SK-N-SH (cell line): ENCODE measurements around the gene ITIH6. TPM values are rescaled to one million over a fixed set of nuclear protein-coding genes. Genes with fewer than 3 reads are reported as not detected.

ENCODE experiments used
- CTCF ChIA-PET: fragments of 300-600, 350-600 bp; formaldehyde crosslinking; extraction: SDS; loops from one replicate; lab custom pipeline; 2021; lab: Yijun Ruan, JAX
- POLR2A ChIA-PET: fragments of 350-600 bp; sonication (Branson Sonifier 250); formaldehyde crosslinking; extraction: SDS; loops from one replicate; lab custom pipeline; 2020; ENCODE audit warnings: antibody characterized with exemption, inconsistent platforms; lab: Yijun Ruan, JAX
- DNase-seq: peaks from one replicate; pipeline ENCODE4 v3.0.0; 2012
- H2AFZ ChIP-seq: fragments of 200-600 bp; sonication (generic); 2 replicates; pipeline ENCODE4 v1.8.1; 2016; ENCODE audit warnings: antibody characterized with exemption, mild to moderate bottlenecking, low read depth
- H3F3A ChIP-seq: fragments of 200-600 bp; sonication (generic); replicated peaks from 2 replicates; pipeline ENCODE3; 2016; ENCODE audit warnings: antibody characterized with exemption, mild to moderate bottlenecking; ENCODE audit not compliant: insufficient read depth
- H3K27ac ChIP-seq, 2 experiments: fragments of 200-500 bp in 1 of 2; fragments of 200-600 bp in 1 of 2; sonication (Bioruptor generic) in 1 of 2; sonication (generic), shearing (Covaris generic) in 1 of 2; 2 replicates each; pipeline versions ENCODE4 v1.5.1 to v1.6.1; 2014 to 2016; ENCODE audit warnings: low read depth in 2 of 2, inconsistent platforms in 1 of 2, low read length in 1 of 2, mild to moderate bottlenecking in 1 of 2, mixed read lengths in 1 of 2
- H3K27me3 ChIP-seq: fragments of 200-600 bp; sonication (generic), shearing (Covaris generic); 2 replicates; pipeline ENCODE4 v1.6.1; 2016; ENCODE audit warnings: mixed run types; ENCODE audit not compliant: insufficient read depth
- H3K36me3 ChIP-seq, 2 experiments: fragments of 200-500 bp in 1 of 2; fragments of 200-600 bp in 1 of 2; sonication (Bioruptor generic) in 1 of 2; sonication (generic) in 1 of 2; replicated peaks in 1 of 2; 2 replicates each; pipeline versions ENCODE3 to v1.5.1; 2014 to 2016; ENCODE audit warnings: low read length in 1 of 2, mild to moderate bottlenecking in 1 of 2; ENCODE audit not compliant: insufficient read depth in 2 of 2, control insufficient read depth in 1 of 2
- H3K4me1 ChIP-seq, 2 experiments: fragments of 200-500 bp in 1 of 2; fragments of 200-600 bp in 1 of 2; sonication (Bioruptor generic) in 1 of 2; sonication (generic), shearing (Covaris generic) in 1 of 2; 2 replicates each; pipeline versions ENCODE4 v1.5.1 to v1.6.1; 2014 to 2016; ENCODE audit warnings: low read depth in 1 of 2, low read length in 1 of 2, mixed run types in 1 of 2; ENCODE audit not compliant: insufficient read depth in 2 of 2, control insufficient read depth in 1 of 2
- H3K4me2 ChIP-seq: fragments of 200-600 bp; sonication (generic), shearing (Covaris generic); 2 replicates; pipeline ENCODE4 v1.6.1; 2017; ENCODE audit warnings: mixed run types
- H3K4me3 ChIP-seq, 2 experiments: fragments of 200-500 bp in 1 of 2; fragments of 200-600 bp in 1 of 2; sonication (Bioruptor generic) in 1 of 2; sonication (generic), shearing (Covaris generic) in 1 of 2; 2 replicates each; pipeline versions ENCODE4 v1.5.1 to v1.8.1; 2014 to 2016; ENCODE audit warnings: low read depth in 2 of 2, inconsistent platforms in 1 of 2, low read length in 1 of 2, mild to moderate bottlenecking in 1 of 2, mixed read lengths in 1 of 2, moderate library complexity in 1 of 2
- H3K79me2 ChIP-seq: fragments of 200-600 bp; sonication (generic); 2 replicates; pipeline ENCODE4 v1.8.1; 2017; ENCODE audit warnings: mild to moderate bottlenecking; ENCODE audit not compliant: insufficient read depth
- H3K9ac ChIP-seq: fragments of 200-600 bp; sonication (generic); 2 replicates; pipeline ENCODE4 v1.6.1; 2017; ENCODE audit warnings: mixed run types
- H3K9me2 ChIP-seq: fragments of 200-600 bp; sonication (generic); 2 replicates; pipeline ENCODE4 v1.6.1; 2017; ENCODE audit warnings: mixed run types
- H3K9me3 ChIP-seq: fragments of 200-600 bp; sonication (generic); 2 replicates; pipeline ENCODE4 v1.6.1; 2017; ENCODE audit warnings: mixed run types, mild to moderate bottlenecking, moderate library complexity
- H4K20me1 ChIP-seq: fragments of 200-600 bp; sonication (generic); 2 replicates; pipeline ENCODE4 v1.6.1; 2017; ENCODE audit warnings: mild to moderate bottlenecking, mixed run types; ENCODE audit not compliant: insufficient read depth
- CHD2 ChIP-seq: fragments of 150-350 bp; IDR thresholded peaks from 2 replicates; pipeline ENCODE4 v1.6.1; 2018; ENCODE audit warnings: low read length; ENCODE audit not compliant: partially characterized antibody
- CTCF ChIP-seq: fragments of 200-600 bp; sonication (generic); IDR thresholded peaks from 2 replicates; pipeline ENCODE4 v1.6.1; 2017; ENCODE audit warnings: antibody characterized with exemption, mild to moderate bottlenecking, moderate library complexity
- FOXJ3 ChIP-seq: sonication (generic); formaldehyde crosslinking; IDR thresholded peaks from 2 replicates; pipeline ENCODE4 v1.5.1; 2020; ENCODE audit warnings: mild to moderate bottlenecking, missing genetic modification reagents
- FOXM1 ChIP-seq: IDR thresholded peaks from 2 replicates; pipeline ENCODE4 v1.4.0; 2012; ENCODE audit warnings: low read depth, mild to moderate bottlenecking
- GATA2 ChIP-seq: sonication (generic); formaldehyde crosslinking; IDR thresholded peaks from 2 replicates; pipeline ENCODE4 v1.5.0; 2020; ENCODE audit warnings: mild to moderate bottlenecking, missing genetic modification reagents
- JUND ChIP-seq: IDR thresholded peaks from 2 replicates; pipeline ENCODE4 v1.4.0; 2012
- MXI1 ChIP-seq: IDR thresholded peaks from 2 replicates; pipeline ENCODE4 v1.6.1; 2012; ENCODE audit warnings: mild to moderate bottlenecking, low read depth, low read length, improper control_type of control experiment
- RAD21 ChIP-seq: IDR thresholded peaks from 2 replicates; pipeline ENCODE4 v1.6.1; 2012; ENCODE audit warnings: mild to moderate bottlenecking, low read length
- RXRA ChIP-seq: IDR thresholded peaks from 2 replicates; pipeline ENCODE4 v1.4.0; 2012; ENCODE audit warnings: low read depth, mild to moderate bottlenecking, borderline replicate concordance
- SIN3A ChIP-seq: IDR thresholded peaks from 2 replicates; pipeline ENCODE4 v1.6.1; 2012; ENCODE audit warnings: low read depth, mild to moderate bottlenecking, low read length, moderate library complexity, borderline replicate concordance
- SMC3 ChIP-seq: IDR thresholded peaks from 2 replicates; pipeline ENCODE4 v1.6.1; 2012; ENCODE audit warnings: low read depth, low read length, improper control_type of control experiment
- TCF12 ChIP-seq: IDR thresholded peaks from 2 replicates; pipeline ENCODE4 v1.4.0; 2012
- TEAD4 ChIP-seq: IDR thresholded peaks from 2 replicates; pipeline ENCODE4 v1.4.0; 2012; ENCODE audit warnings: mild to moderate bottlenecking, borderline replicate concordance; ENCODE audit not compliant: insufficient read depth
- USF1 ChIP-seq: IDR thresholded peaks from 2 replicates; pipeline ENCODE4 v1.4.0; 2012; ENCODE audit warnings: low read depth, borderline replicate concordance
- ZBTB33 ChIP-seq: IDR thresholded peaks from 2 replicates; pipeline ENCODE4 v1.4.0; 2012; ENCODE audit warnings: low read depth, borderline replicate concordance
- WGBS: methylation state at CpG from one replicate; pipeline ENCODE4 v1.1.6; 2017; ENCODE audit warnings: low lambda C conversion rate; 5-methylcytosine and 5-hydroxymethylcytosine counted together
- polyA plus RNA-seq, 3 experiments: library from polyadenylated mRNA; depleted of rRNA; stranded (reverse); fragments of >200 nt; gene quantifications; 2 replicates each; pipeline ENCODE4 v1.2.3, GENCODE V29; 2012

ITIH6 gene
- polyA plus RNA-seq, 1 of the 3 experiments (the other 2 are of a cell fraction) = not detected

GRCh38 chrX:54810532-54810931 is 12.5 kb upstream of the ITIH6 start:
- CTCF ChIA-PET = interaction anchor here (1.1 kb wide), 1 partner anchor 170 kb away, joined by 5 read pairs; no protein-coding TSS in a partner anchor
- peaks cover 24% of the 10 kb centered on the region for H3K79me2 ChIP-seq
- H3K9ac ChIP-seq = no peak overlapping the region
- peaks cover 0 to 11% of the 10 kb centered on the region in 2 experiments; a peak in 1 of 4 replicates for H3K4me1 ChIP-seq
- peaks cover 44 to 54% of the 10 kb centered on the region in 2 experiments for H3K36me3 ChIP-seq
- peak overlapping the region; percentile 83 for H3K4me2 ChIP-seq
- no peak overlapping the region for H3K4me3 ChIP-seq
- H2AFZ ChIP-seq = no peak overlapping the region
- H3K9me2 ChIP-seq = no peaks in the 10 kb centered on the region
- peaks cover 5% of the 10 kb centered on the region for H3K27me3 ChIP-seq
- POLR2A ChIA-PET = interaction anchor here (0.6 to 3.8 kb wide), 2 partner anchors 171 to 315 kb away, joined by 3 to 33 read pairs; partner anchors contain the start of gene FGD1
- H4K20me1 ChIP-seq = peaks cover 6% of the 10 kb centered on the region
- 54% methylated on average over 3 of the region's 5 CpGs for WGBS
- H3K27ac ChIP-seq = no peak overlapping the region
- H3F3A ChIP-seq = peaks cover 5% of the 10 kb centered on the region
- H3K9me3 ChIP-seq = no peaks in the 10 kb centered on the region
- TF ChIP-seq FOXJ3 (CRISPR knock-in tag) = no peak
- TF ChIP-seq CTCF = no peak
- no peak for TF ChIP-seq ZBTB33
- no peak for TF ChIP-seq TEAD4
- TF ChIP-seq JUND = no peak
- TF ChIP-seq FOXM1 = no peak
- no peak for TF ChIP-seq RAD21
- no peak for TF ChIP-seq SIN3A
- TF ChIP-seq GATA2 (CRISPR knock-in tag) = no peak
- TF ChIP-seq CHD2 = no peak
- TF ChIP-seq SMC3 = no peak
- TF ChIP-seq RXRA = no peak
- TF ChIP-seq MXI1 = no peak
- no peak for TF ChIP-seq TCF12
- no peak for TF ChIP-seq USF1
- no peak for DNase-seq
